ENCODE data around the gene IQCM. TPM values are rescaled to one million over a fixed set of nuclear protein-coding genes. Genes with fewer than 3 reads are reported as not detected.

Gene IQCM
- total RNA-seq, 1 experiment from 2014 or later, result not detected

- CTCF ChIA-PET, result no interaction called here
- Histone ChIP-seq H3F3A (ENCODE audit: low read length, unreplicated experiment) (no peaks in the 10 kb centered on the region), H3K9me2 (replicated peaks; ENCODE audit: low read length) (no peaks in the 10 kb centered on the region), H3K4me3 (ENCODE audit: low read length) (no peak overlapping the region), H3K27ac (ENCODE audit: low read length) (peak overlapping the region; percentile 70), H3K36me3 (ENCODE audit: low read depth, low read length) (no peaks in the 10 kb centered on the region), H3K4me2 (ENCODE audit: low read length) (peak overlapping the region; percentile 43; the same call in 1 of the 2 replicates), H3K4me1 (ENCODE audit: insufficient read depth, low read length) (peaks cover 15% of the 10 kb centered on the region), H4K20me1 (ENCODE audit: low read length) (no peaks in the 10 kb centered on the region), H3K79me2 (ENCODE audit: low read length) (no peaks in the 10 kb centered on the region), H3K9ac (ENCODE audit: low read length) (no peak overlapping the region), H3K9me3 (ENCODE audit: low read length) (no peaks in the 10 kb centered on the region), H2AFZ (ENCODE audit: low read length) (no peak overlapping the region), H3K27me3 (ENCODE audit: low read length) (no peaks in the 10 kb centered on the region)
- DNase-seq (peak; percentile 79), ATAC-seq (peak; percentile 94)
- TF ChIP-seq EZH2 (IDR thresholded peaks at IDR 0.05; ENCODE audit: low read length, unreplicated experiment) (no peak), CTCF (conservative IDR thresholded peaks at IDR 0.05; ENCODE audit: low read depth, low read length) (no peak), EZH2phosphoT487 (IDR thresholded peaks at IDR 0.05; ENCODE audit: borderline replicate concordance, low read length) (no peak)
- BruUV-seq (replicated peaks), result no TSS peak
- POLR2A ChIA-PET (ENCODE audit: unreplicated experiment), result no interaction called here
- intact Hi-C loops (cut with micrococcal nuclease), result loop anchor here (5.0 to 10.0 kb wide), 2 partner anchors 197 to 259 kb away; no protein-coding TSS in a partner anchor
These were observed 177.6 kb downstream of the IQCM start for GRCh38 chr4:149638073-149638472.

- no peaks in the 10 kb centered on the region for H3F3A ChIP-seq (ENCODE audit: low read length, unreplicated experiment)
- no peak overlapping the region for H3K4me3 ChIP-seq (ENCODE audit: low read length)
- ChIA-PET CTCF (no interaction called here), POLR2A (ENCODE audit: unreplicated experiment) (no interaction called here)
- intact Hi-C loops (cut with micrococcal nuclease), result loop anchor here (10.0 kb wide), 1 partner anchor 200 kb away; no protein-coding TSS in a partner anchor
- no peaks in the 10 kb centered on the region for H3K9me3 ChIP-seq (ENCODE audit: low read length)
- no peak for DNase-seq
- H3K79me2 ChIP-seq (ENCODE audit: low read length), result no peaks in the 10 kb centered on the region
- BruUV-seq (replicated peaks), result no TSS peak
- no peaks in the 10 kb centered on the region for H3K27me3 ChIP-seq (ENCODE audit: low read length)
- peaks cover 15% of the 10 kb centered on the region for H3K4me1 ChIP-seq (ENCODE audit: insufficient read depth, low read length)
- TF ChIP-seq CTCF (conservative IDR thresholded peaks at IDR 0.05; ENCODE audit: low read depth, low read length) (no peak), EZH2 (IDR thresholded peaks at IDR 0.05; ENCODE audit: low read length, unreplicated experiment) (no peak), EZH2phosphoT487 (IDR thresholded peaks at IDR 0.05; ENCODE audit: borderline replicate concordance, low read length) (no peak)
- no peaks in the 10 kb centered on the region for H3K9me2 ChIP-seq (replicated peaks; ENCODE audit: low read length)
- H3K9ac ChIP-seq (ENCODE audit: low read length), result no peak overlapping the region
- H2AFZ ChIP-seq (ENCODE audit: low read length), result no peak overlapping the region
- no peaks in the 10 kb centered on the region for H3K36me3 ChIP-seq (ENCODE audit: low read depth, low read length)
- no peaks in the 10 kb centered on the region for H4K20me1 ChIP-seq (ENCODE audit: low read length)
- ATAC-seq, result no peak
- H3K27ac ChIP-seq (ENCODE audit: low read length), result no peak overlapping the region
- H3K4me2 ChIP-seq (ENCODE audit: low read length), result no peak overlapping the region
These were observed 181.3 kb downstream of the IQCM start for GRCh38 chr4:149634368-149634767.

- ChIA-PET CTCF (no interaction called here), POLR2A (ENCODE audit: unreplicated experiment) (no interaction called here)
- intact Hi-C loops (cut with micrococcal nuclease), result loop anchor here (10.0 kb wide), 1 partner anchor 203 kb away; no protein-coding TSS in a partner anchor
- no TSS peak for BruUV-seq (replicated peaks)
- H3K4me1 ChIP-seq (ENCODE audit: insufficient read depth, low read length), result no peaks in the 10 kb centered on the region
- ATAC-seq (no peak), DNase-seq (no peak)
- no peak for TF ChIP-seq CTCF (conservative IDR thresholded peaks at IDR 0.05; ENCODE audit: low read depth, low read length)
- no peak for TF ChIP-seq EZH2 (IDR thresholded peaks at IDR 0.05; ENCODE audit: low read length, unreplicated experiment)
- no peak for TF ChIP-seq EZH2phosphoT487 (IDR thresholded peaks at IDR 0.05; ENCODE audit: borderline replicate concordance, low read length)
- no peaks in the 10 kb centered on the region for H3K79me2 ChIP-seq (ENCODE audit: low read length)
- H3K27ac ChIP-seq (ENCODE audit: low read length), result no peak overlapping the region
- no peaks in the 10 kb centered on the region for H3K9me2 ChIP-seq (replicated peaks; ENCODE audit: low read length)
- H3F3A ChIP-seq (ENCODE audit: low read length, unreplicated experiment), result no peaks in the 10 kb centered on the region
- H3K36me3 ChIP-seq (ENCODE audit: low read depth, low read length), result no peaks in the 10 kb centered on the region
- H3K4me3 ChIP-seq (ENCODE audit: low read length), result no peak overlapping the region
- H4K20me1 ChIP-seq (ENCODE audit: low read length), result no peaks in the 10 kb centered on the region
- H3K4me2 ChIP-seq (ENCODE audit: low read length), result no peak overlapping the region
- H2AFZ ChIP-seq (ENCODE audit: low read length), result no peak overlapping the region
- no peaks in the 10 kb centered on the region for H3K9me3 ChIP-seq (ENCODE audit: low read length)
- no peaks in the 10 kb centered on the region for H3K27me3 ChIP-seq (ENCODE audit: low read length)
- no peak overlapping the region for H3K9ac ChIP-seq (ENCODE audit: low read length)
These were observed 184.0 kb downstream of the IQCM start for GRCh38 chr4:149631629-149632028.

Data from PC-3 (cell line).